CD4-positive, alpha-beta T cell treated with Interleukin-21 for 1 hour (primary cell): ENCODE data around the gene SLC16A3.

Source experiments
- DNase-seq: peaks from one replicate; pipeline ENCODE4 v3.0.0-alpha.2; 2020

Gene SLC16A3

DNA sequence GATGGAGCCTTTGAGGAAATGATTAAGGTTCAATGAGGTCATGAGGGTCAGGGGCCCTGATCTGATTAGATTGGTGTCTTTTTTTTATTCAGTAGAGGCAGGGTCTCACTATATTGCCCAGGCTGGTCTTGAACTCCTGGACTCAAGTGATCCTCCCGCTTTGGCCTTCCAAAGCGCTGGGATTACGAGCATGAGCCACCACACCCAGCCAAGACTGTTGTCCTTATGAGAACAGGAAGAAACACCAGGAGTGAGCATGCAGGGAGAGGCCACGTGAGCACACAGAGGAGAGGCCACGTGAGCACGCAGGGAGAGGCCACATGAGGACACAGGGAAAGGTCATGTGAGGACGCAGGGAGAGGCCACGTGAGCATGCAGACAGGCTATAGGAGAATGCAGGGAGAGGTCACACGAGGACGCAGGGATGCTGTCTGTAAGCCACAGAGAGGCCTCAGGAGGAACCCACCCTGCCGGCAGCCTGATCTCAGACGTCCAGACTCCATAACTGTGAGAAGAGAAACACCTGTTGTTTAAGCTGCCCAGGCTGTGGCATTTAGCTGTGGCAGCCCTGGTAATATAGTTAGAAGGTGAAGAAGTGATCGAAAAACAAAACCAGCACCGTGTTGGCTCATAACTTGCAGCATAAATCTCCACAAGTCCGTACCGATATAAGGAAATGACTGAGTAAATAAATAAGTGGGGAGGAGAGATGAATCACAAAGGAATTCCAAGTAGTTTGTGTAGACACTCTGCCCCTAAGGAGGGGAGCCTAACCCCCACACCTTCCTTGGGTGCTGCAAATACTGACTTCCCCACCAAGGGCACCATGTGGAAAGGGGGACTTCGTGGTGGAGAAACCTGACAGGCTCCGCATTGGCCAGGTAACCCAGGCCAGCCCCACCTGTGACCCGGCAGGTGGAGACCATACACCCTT, 59.3 kb downstream of the SLC16A3 start:
- DNase-seq: no peak
